Gastrocnemius medialis (tissue), 4 donors: ENCODE measurements around the gene MAP2K5. TPM values are rescaled to one million over a fixed set of nuclear protein-coding genes. Genes with fewer than 3 reads are reported as not detected.
"Not testable (repeated sequence)": the region's sequence is repeated elsewhere in the genome, so short reads cannot be mapped to it uniquely, and the experiment has no call there.

Source experiments
- ATAC-seq, 2 donors: fragments of 150-250 bp; one replicate each; pipeline ENCODE4 v1.9.1; 2016
- DNase-seq, 2 donors: peaks; one replicate each; pipeline ENCODE4 v3.0.0-alpha.2; 2019
- H3K27ac ChIP-seq, 4 donors: fragments of 200-600 bp; sonication (generic); 1 replicate in 1 of 4; 2 replicates in 3 of 4; pipeline ENCODE4 v1.5.1; 2016 to 2018; ENCODE audit warnings: mild to moderate bottlenecking in 2 of 4, moderate library complexity in 1 of 4
- H3K27me3 ChIP-seq, 3 donors: fragments of 200-600 bp; sonication (generic) in 2 of 3; 1 replicate in 1 of 3; 2 replicates in 2 of 3; pipeline versions ENCODE4 v1.5.1 to v1.6.0; 2016 to 2019; ENCODE audit warnings: mild to moderate bottlenecking in 1 of 3, moderate library complexity in 1 of 3
- H3K36me3 ChIP-seq, 2 donors: fragments of 200-600 bp; sonication (generic) in 1 of 2; one replicate each; pipeline ENCODE4 v1.5.1; 2017 to 2018
- H3K4me1 ChIP-seq, 2 donors: fragments of 200-600 bp; sonication (generic) in 1 of 2; one replicate each; pipeline ENCODE4 v1.5.1; 2016 to 2017; ENCODE audit warnings: mild to moderate bottlenecking in 2 of 2
- H3K4me3 ChIP-seq, 4 donors: fragments of 200-600 bp; sonication (generic) in 3 of 4; 1 replicate in 1 of 4; 2 replicates in 3 of 4; pipeline ENCODE4 v1.5.1; 2016 to 2019; ENCODE audit warnings: mild to moderate bottlenecking in 2 of 4
- H3K9me3 ChIP-seq, 3 donors: fragments of 200-600 bp; sonication (generic) in 2 of 3; 1 replicate in 1 of 3; 2 replicates in 2 of 3; pipeline ENCODE4 v1.5.1; 2016 to 2019
- POLR2A ChIP-seq, 2 donors: fragments of 450-650 bp; IDR thresholded peaks; one replicate each; pipeline ENCODE4 v1.6.1; 2017; ENCODE audit warnings: antibody characterized with exemption in 2 of 2, mild to moderate bottlenecking in 2 of 2, moderate library complexity in 2 of 2
- in situ Hi-C, 4 donors: fragments of 200-750 bp; cut with MboI; loops; one replicate each; pipeline versions ENCODE4 v1.15.0 to v1.8.0; 2017; ENCODE audit warnings: low sequenced_read_pairs in 4 of 4
- intact Hi-C: fragments of 100-400 bp; cut with DNase I; formaldehyde crosslinking; loops from one replicate; pipeline ENCODE4 v1.15.1; 2023; ENCODE audit warnings: low total_unique reads
- total RNA-seq, 4 donors: library from RNA; depleted of rRNA; stranded (reverse); fragments of >200 nt; gene quantifications; one replicate each; pipeline versions ENCODE4 v1.1.0 to v1.2.3, GENCODE V29; 2016
- TF ChIP-seq, protein P1 (sequence below), 5 experiments: fragments of 450-650 bp in 3 of 5; fragments of 200-600 bp in 2 of 5; sonication (generic) in 2 of 5; IDR thresholded peaks in 4 of 5; conservative IDR thresholded peaks in 1 of 5; 1 replicate in 4 of 5; 2 replicates in 1 of 5; pipeline ENCODE4 v1.5.1; 2016 to 2019; ENCODE audit warnings: antibody characterized with exemption in 5 of 5, mild to moderate bottlenecking in 3 of 5, moderate library complexity in 3 of 5

MAP2K5 gene
- total RNA-seq, 4 donors from 2014 or later, result 5.9 to 6.8 (median 6.4) TPM

DNA sequence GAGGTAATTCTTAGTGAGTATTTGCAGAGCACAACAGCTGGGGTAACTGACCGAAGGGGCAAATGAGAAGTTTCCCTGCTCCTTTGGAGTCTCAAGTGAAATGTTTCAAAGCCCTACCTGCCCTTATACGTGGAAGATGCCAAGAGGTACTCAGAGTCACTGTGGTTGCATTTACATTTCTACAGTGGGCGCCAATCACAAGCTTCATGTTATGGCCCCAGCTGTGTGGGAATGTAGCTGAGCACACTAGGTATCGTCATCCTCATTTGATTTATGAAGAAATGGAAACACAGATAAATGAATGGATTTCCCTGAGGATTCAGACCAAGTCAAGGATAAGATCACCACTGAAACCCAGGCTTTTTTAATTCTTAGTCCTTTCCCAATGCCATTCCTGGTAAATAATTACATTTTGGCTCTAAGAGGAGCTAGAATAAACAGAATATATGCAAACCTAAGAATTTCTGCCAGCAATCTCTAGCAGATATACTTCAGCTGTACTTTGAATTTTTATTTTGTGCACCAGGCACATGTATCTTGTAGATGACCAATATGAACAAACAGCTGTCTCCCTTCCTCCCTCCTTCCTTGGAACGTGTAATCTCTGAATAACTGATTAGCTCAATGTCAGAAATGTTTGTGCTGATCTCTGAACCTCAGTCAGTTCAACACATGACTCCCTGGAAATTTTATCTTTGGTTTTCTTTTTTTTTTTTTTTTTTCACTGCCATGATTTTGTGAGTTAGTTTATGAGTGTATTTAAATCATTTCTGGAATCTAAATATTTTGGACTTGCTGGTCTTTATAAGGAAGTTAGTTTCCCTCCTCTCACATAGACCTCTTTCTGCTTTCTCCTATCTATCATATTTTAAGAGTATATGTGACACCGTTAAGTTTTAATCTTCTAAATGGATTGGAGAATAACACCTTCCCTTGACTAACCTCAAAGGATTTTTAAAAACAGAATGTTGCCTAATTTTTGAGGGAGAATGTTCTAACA lies 69.2 kb downstream of the MAP2K5 start:
- Histone ChIP-seq H3K4me3 (no peak overlapping the region), H3K36me3 (no peaks in the 10 kb centered on the region), H3K9me3 (no peaks in the 10 kb centered on the region), H3K4me1 (no peaks in the 10 kb centered on the region), H3K27ac (no peak overlapping the region), H3K27me3 (no peaks in the 10 kb centered on the region)
- ATAC-seq, result no peak
- intact Hi-C loops, result no loop called here
- no peak for DNase-seq
- in situ Hi-C loops, result no loop called here
- TF ChIP-seq, protein P1, sequence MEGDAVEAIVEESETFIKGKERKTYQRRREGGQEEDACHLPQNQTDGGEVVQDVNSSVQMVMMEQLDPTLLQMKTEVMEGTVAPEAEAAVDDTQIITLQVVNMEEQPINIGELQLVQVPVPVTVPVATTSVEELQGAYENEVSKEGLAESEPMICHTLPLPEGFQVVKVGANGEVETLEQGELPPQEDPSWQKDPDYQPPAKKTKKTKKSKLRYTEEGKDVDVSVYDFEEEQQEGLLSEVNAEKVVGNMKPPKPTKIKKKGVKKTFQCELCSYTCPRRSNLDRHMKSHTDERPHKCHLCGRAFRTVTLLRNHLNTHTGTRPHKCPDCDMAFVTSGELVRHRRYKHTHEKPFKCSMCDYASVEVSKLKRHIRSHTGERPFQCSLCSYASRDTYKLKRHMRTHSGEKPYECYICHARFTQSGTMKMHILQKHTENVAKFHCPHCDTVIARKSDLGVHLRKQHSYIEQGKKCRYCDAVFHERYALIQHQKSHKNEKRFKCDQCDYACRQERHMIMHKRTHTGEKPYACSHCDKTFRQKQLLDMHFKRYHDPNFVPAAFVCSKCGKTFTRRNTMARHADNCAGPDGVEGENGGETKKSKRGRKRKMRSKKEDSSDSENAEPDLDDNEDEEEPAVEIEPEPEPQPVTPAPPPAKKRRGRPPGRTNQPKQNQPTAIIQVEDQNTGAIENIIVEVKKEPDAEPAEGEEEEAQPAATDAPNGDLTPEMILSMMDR (IDR thresholded peaks at IDR 0.05 in 4 of 5, conservative IDR thresholded peaks at IDR 0.05 in 1 of 5), result no peak
- no peak for TF ChIP-seq POLR2A (IDR thresholded peaks at IDR 0.05)

DNA sequence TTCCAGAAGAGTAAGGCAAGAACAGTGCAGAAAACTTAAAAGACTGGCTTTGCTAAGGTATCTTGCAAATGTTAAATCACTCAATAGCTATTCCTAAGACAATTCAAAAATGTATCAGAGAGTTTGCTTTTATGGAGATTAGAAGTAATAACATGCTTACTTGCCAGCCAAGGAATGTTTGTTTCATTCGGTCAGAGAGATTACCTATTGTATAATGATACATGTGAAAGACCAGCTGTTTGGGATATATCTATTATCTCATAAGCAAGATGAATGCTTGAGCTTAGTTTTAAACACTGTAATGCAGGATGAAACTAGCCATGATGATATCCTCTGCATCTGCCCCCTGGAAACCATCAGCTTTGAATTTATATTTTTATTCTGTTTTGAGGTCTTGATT lies 70.7 kb downstream of the MAP2K5 start:
- TF ChIP-seq, protein P1 (IDR thresholded peaks at IDR 0.05 in 4 of 5, conservative IDR thresholded peaks at IDR 0.05 in 1 of 5), result no peak
- TF ChIP-seq POLR2A (IDR thresholded peaks at IDR 0.05), result no peak
- intact Hi-C loops (no loop called here), in situ Hi-C loops (no loop called here)
- Histone ChIP-seq H3K27me3 (no peaks in the 10 kb centered on the region), H3K4me3 (no peak overlapping the region), H3K9me3 (no peaks in the 10 kb centered on the region), H3K4me1 (no peaks in the 10 kb centered on the region), H3K36me3 (no peaks in the 10 kb centered on the region), H3K27ac (no peak overlapping the region)
- no peak for ATAC-seq
- DNase-seq, result no peak

DNA sequence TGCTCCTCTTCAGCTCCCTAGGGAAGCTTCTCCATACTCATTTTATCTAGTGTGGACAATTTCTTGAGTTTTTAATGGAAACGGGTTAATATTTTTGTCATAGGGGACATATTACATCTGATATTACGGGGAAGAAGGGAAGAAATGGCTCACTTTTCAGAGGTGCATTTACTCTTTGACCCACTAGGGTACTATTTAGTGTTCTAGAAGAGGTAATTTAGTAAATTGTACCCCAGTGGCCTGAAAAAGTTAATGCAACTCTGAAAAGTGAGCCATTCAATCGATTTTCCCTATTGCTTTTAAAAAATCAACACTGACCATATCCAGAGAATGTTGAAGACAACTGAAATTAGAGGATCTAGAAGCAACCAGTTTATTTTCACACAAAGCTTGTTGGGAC lies 71.2 kb downstream of the MAP2K5 start:
- no peak for DNase-seq
- no peak for TF ChIP-seq POLR2A (IDR thresholded peaks at IDR 0.05)
- TF ChIP-seq, protein P1 (IDR thresholded peaks at IDR 0.05 in 4 of 5, conservative IDR thresholded peaks at IDR 0.05 in 1 of 5), result no peak
- in situ Hi-C loops, result no loop called here
- Histone ChIP-seq H3K27me3 (no peaks in the 10 kb centered on the region), H3K36me3 (no peaks in the 10 kb centered on the region), H3K4me3 (no peak overlapping the region), H3K27ac (no peak overlapping the region), H3K9me3 (no peaks in the 10 kb centered on the region), H3K4me1 (no peaks in the 10 kb centered on the region)
- no peak for ATAC-seq
- intact Hi-C loops, result no loop called here

DNA sequence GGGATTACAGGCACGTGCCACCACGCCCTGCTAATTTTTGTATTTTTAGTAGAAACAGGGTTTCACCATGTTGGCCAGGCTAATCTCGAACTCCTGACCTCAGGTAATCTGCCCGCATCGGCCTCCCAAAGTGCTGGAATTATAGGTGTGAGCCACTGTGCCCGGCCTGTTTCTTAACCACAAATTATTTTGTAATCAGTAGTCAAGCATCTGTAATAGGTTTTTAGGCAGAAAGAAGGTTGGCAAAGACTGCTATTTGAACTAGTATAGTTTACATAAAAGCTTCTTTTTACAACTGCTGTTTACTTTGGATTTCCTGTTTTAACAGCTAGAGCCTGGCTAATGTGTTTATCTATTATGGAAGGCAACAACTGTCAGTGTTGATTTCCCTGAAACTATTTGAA lies 72.6 kb downstream of the MAP2K5 start:
- in situ Hi-C loops, result not testable (repeated sequence)

DNA sequence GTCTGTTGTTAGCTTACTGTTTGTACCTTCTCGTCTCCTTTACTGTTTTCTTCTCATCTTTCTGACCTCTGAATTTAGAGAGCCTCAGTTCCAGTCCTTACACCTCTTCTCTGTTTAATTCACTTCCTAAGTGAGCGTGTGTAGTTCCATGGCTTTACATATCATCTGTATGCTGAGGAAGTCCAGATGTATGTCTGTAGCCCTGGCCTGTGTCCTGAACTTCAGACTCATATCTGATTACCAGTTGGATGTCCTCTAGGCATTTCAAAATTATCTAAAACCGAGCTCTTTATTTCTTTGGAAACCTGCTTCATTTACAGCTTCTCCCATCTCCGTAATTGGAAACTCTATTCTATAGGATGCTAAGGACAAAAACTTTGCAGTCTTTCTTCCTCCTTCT lies 75.8 kb downstream of the MAP2K5 start:
- Histone ChIP-seq H3K4me3 (no peak overlapping the region), H3K27ac (no peak overlapping the region), H3K9me3 (no peaks in the 10 kb centered on the region), H3K36me3 (no peaks in the 10 kb centered on the region), H3K27me3 (no peaks in the 10 kb centered on the region), H3K4me1 (no peaks in the 10 kb centered on the region)
- in situ Hi-C loops, result no loop called here
- intact Hi-C loops, result no loop called here
- DNase-seq, result no peak
- TF ChIP-seq POLR2A (IDR thresholded peaks at IDR 0.05), result no peak
- TF ChIP-seq, protein P1 (IDR thresholded peaks at IDR 0.05 in 4 of 5, conservative IDR thresholded peaks at IDR 0.05 in 1 of 5), result no peak
- no peak for ATAC-seq

More for the DNA sequence above, 72.6 kb downstream of the MAP2K5 start:
- H3K4me1 ChIP-seq, intact Hi-C loops, H3K4me3 ChIP-seq, H3K27ac ChIP-seq, H3K36me3 ChIP-seq, DNase-seq, H3K9me3 ChIP-seq, ATAC-seq, H3K27me3 ChIP-seq: not testable (repeated sequence)
